ENCODE measurements around the gene DTX4.

Gene DTX4

DNA sequence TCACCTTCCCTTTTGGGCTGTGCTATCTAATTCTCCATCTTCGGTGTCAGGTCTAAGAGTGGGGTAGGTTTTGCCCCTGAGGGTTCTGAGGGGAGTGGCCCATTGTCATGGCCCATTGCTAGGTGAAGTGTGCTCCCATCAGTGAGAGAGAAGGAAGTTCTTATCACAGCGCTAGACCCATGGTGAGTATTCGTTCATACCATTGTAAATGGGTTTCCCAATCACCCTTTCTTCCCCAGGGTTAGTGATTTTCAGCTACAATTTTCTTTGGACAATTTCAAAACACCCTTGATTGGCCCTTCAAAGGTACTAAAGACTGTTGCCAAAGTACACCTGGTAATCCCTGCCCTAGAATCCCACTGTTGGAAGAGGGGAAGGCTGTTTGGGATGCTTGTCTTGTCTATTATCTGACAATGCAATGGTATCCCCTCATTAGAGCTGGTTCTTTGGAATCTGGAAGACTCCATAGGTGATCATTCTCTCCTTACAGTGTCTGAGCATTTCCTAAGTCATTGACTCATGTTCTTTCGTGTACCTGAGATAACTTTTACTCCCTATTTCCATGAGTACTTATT is 20.6 kb downstream of the DTX4 start:
- no peak for DNase-seq (ENCODE audit: low spot score)

- no peak for DNase-seq (ENCODE audit: low spot score)
Observed at GRCh38 chr11:59193587-59194130, 21.7 kb downstream of the DTX4 start.

DNA sequence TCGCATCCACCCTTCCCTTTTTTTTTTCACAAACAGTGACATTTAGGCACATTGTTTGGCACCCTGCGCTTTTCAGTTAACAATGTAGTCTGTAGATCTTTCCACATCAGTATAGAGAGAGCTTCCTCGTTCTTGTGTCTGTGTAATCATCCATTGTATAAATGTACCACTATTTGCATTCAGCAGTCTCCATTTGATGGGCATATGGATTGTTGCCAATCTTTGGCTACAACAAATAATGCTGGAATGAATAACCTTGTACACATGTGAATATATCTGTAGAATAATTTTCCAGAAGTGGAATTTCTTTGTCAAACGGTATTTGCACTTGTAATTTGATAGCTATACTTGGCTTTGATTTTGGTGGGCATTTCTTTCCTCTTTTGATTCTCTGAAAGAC is 23.7 kb downstream of the DTX4 start:
- DNase-seq (ENCODE audit: low spot score): no peak

DNA sequence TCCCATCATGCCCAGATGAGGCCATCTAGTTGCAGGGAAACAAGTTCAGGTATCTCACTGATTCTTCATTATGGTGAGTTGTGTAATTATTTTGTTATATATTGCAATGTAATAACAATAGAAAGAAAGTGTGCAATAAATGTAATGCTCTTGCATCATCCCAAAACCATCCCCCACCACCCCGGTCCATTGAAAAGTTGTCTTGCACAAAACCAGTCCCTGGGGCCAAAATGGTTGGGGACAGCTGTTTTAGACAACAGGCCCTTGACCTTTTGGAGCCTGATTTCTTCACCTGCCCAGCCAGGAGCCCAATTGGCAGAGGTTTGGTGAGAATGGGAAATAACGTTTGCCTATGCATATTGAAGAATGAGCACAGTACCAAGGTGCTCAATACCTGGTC is 24.8 kb downstream of the DTX4 start:
- DNase-seq (ENCODE audit: low spot score): no peak

GRCh38 chr11:59197991-59198390 is 26.1 kb downstream of the DTX4 start:
- no peak for DNase-seq (ENCODE audit: low spot score)

GRCh38 chr11:59198726-59199125 is 26.8 kb downstream of the DTX4 start:
- no peak for DNase-seq (ENCODE audit: low spot score)

- DNase-seq (ENCODE audit: low spot score): no peak
Observed at GRCh38 chr11:59199546-59200422, 27.9 kb downstream of the DTX4 start.

DNA sequence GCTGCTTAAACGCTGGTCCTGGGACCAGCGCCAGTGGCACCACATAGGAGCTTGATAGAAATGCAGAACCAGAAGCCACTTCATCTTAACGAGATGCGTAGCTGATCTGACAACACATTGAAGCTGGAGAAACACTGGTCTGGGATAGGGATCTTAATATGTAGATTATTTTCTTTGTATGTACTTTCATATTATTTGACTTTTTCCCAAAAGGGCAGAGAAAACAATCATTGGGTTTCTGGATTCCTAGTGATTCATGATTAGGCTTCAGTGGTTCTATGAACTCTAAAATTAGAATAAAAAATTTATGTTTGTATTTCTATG is 28.5 kb downstream of the DTX4 start:
- DNase-seq (ENCODE audit: low spot score): no peak

DNA sequence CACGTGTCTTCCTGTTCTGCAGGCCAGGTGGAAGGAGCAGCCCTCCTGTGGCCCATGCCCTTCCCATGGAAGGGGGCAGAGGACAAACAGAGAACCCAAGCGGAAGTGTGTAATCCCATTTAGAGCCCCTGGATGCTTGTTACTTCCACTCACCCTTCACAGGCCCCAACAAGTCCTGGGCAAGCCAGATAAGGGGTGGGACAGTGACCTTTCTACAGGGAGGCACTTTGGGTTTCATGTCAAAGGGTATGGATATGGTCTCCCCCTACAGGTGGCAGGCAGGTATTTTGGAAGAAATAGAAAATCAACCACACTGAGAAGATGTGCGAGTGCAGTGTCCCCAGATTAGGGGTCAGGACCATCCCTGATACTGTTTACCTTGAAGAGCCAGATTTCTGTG is 29.4 kb downstream of the DTX4 start:
- no peak for DNase-seq (ENCODE audit: low spot score)

GRCh38 chr11:59204746-59205145 is 32.8 kb downstream of the DTX4 start:
- no peak for DNase-seq (ENCODE audit: low spot score)

DNA sequence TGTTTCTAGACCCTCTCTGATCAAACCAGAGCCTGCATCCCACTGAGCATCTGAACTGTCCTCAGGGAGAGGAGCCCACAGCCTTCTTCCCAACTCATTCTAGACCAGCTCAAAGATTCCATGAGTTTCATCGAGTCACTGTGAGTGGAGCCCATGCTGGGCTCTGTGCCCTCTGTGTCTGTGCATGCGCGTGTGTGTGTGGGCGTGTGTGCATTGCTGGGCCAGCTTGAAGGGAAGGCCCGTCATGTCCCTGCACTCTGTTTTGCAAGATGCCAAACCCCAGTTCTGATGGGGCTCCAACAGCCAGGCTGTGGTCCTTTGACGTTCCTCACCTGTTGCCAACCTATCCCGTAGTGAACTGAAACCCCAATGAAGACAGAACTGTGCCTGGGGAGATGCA is 33.7 kb downstream of the DTX4 start:
- DNase-seq (ENCODE audit: low spot score): no peak

GRCh38 chr11:59206635-59207034 is 34.7 kb downstream of the DTX4 start:
- DNase-seq (ENCODE audit: low spot score): no peak

DNA sequence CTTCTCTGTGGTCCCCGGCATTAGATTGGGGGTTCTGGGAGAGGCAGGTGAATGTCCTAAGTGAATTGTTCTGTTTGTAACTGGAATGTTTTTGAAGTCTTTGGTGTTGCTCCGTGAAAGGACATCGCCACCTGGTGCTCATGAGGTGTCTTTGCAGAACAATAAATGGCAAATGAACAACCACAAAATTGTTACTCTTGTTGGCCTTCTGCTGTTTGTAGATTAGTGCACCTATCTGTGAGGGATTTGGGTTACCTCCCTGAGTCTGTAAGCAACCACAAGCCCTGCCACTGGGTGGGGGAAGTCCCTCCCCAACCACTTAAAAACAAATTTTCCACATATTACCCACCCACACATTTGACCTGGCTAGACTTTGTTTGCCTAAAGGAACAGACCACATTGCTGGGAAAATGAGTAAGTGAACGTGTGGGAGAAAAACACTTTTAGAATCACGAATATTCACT is 36.1 kb downstream of the DTX4 start:
- peak; percentile 44 for DNase-seq (ENCODE audit: low spot score)

- no peak for DNase-seq (ENCODE audit: low spot score)
Observed at GRCh38 chr11:59208956-59209355, 37.0 kb downstream of the DTX4 start.

DNA sequence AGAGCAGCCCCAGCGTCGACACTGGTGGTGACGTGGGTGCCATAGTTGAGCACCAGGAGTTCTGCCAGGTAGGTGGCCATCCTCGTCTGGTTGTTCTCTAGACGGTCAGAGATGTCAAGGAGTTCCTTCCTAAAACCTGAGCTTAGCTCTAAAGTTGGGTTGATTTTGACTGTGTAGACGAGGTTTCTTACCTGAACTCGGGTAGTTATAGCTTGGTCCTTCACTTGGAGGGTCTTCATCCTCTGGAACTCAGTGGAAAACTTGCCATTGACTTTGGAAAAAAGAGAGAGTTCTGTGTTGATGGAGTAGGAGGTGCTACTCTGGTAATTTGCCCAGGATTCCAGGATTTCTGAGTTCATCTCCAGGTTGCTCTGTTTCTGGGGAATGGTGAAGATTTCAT is 40.3 kb downstream of the DTX4 start:
- DNase-seq (ENCODE audit: low spot score): no peak

DNA sequence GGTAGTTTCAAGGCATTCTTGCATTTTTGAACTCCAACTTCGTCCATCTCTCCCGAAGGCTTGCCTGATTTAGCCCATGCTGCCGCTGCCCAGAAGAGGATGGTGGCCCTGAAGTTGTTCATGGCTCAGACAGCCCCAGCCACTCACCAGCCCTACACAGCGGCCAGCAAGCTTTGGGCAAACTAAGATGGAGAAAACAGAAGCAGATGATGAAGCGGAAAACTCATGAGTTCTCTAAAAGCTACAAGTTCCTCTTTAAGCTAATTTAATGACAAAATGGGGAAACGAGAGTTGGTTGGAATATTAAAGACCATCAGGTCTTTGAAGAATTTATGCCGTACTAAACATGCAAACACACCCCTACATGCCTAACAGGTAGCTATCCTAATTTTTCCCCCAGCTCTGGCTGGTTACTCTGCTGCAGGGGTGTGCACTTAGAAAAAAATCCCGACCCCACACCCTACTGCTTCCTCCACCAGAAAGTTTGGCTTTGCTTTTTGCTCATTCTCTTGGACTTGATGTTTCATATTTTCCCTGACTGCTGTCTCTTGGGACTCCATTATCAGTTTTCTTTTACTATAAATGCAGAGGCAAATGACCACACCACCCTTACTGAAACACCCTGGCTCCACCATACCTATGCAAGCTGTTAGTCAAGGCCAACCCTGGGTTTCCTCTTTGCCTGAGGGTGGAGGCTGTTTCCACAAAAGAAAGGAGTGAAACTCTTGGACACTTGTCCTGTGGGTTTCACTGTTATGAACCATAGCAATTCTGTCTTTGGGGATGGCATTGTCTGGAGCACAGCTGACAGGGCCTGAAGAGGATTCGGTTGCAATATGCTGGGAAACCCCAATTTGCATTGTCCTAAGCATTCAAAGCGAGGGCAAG is 41.1 kb downstream of the DTX4 start, which contains the start of gene MPEG1:
Gene MPEG1 (minus strand): TSS at position 184 of the 888 bp plus-strand sequence. CDS start 62 bp downstream, at position 122.
- DNase-seq (ENCODE audit: low spot score): no peak

DNA sequence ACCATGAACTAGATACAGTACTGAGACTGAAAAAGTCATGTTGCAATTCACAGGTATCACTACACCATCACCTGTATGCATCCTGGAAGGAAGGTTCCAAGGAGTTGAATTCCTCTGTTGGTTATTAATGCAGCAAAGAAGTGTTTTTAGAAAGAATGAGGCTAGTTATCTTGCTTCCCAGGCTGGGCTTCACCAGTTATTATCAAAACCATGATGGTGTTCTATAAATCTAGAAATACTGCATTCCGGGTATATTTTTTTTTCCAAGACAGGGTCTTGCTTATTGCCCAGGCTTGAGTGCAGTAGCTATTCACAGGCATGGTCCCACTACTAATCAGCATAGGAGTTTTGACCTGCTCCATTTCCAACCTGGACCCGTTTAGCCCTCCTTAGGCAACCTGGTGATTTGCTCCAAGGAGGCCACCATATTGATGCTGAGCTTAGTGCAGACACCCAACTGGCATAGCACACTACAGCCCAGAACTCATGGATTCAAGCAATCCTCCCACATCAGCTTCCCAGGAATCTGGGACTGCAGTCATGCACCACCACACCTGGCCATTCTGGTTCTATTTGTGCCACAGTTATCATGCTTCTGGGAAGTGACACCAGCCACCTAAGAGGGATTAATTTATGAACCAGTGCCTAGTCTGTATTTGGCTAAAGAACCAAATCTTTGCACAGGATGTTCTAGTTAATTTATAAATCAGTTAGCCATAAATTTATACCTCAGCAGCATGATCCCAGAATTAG is 42.4 kb downstream of the DTX4 start:
- no peak for DNase-seq (ENCODE audit: low spot score)

DNA sequence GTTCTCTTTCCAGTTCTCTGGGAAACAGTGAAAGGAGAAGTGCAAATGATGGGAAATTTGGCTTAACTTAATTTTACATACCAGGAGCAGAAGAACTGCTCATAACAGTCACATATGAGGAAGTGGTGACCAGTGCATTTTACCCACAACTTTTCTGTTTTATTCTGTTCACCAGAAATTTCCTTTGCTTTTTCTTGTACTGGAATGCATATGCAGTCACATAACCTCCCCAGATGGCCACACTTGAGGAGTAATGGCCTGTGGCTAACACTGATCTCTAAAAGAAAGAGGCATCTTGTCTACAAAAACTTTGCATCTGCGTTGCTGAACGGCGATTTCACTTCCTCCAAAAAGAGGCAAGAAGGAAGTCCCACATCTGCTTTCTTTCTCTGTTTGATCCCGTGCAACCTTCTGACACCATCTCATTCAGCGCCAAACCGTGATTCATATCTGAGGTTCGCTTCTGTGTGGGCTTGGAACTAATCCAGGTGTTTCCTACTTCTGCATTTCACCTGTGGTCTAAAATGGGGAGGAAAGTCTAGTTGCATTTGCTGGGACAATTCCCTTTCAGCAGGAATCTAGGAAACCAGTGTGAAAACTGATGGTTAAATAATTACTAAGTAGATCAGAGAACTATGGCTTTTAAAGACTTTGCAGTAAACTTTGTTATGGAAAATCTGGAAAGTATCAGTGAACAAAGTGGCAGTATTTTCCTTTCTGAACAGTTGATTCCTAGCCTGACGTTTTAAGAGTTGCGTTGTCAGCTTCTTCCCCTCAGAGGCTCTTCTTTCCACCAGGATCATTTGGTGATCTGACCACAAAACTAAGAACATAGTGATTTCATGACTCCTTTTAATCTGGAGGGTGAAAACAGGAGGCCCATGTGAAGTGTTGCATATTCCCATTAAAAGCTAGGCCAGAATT is 45.0 kb downstream of the DTX4 start:
- peak; percentile 10 for DNase-seq (ENCODE audit: low spot score)

DNA sequence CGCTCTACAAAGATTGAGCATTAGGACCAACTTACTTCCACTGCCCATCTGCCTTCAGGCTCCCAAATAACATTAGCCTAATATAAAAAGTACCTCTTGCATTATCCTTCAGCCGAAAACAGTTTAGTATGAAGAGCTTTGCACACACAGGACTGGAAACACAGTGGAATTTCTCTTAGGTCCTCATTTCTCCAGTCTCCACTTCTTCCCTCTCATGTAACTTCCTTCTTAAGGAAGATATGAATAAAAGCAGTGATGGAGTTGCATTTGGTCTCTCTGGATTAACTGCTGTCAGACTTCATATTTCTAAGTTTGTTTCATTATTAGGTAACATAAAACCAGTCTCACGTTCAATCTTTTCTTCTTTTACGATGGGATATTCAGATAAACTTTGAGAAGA is 46.4 kb downstream of the DTX4 start:
- no peak for DNase-seq (ENCODE audit: low spot score)

DNA sequence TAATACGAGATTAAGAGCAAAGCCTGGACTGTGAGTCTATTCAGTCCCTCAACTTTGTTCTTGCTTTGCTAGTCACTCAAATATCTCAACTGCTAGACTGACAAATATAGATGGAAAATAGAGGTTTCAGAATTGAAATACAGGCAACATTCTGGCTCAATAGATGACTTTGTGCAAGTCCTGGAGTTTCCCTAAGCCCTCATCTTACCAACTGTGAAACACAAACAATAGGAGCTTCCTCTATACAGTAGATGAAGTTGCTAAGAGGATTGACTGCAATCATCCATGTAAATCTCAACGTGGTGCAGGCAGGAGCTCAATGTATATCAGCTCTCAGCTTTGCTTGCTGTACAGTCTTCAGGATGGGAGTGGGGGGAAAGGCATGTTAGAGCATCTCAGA is 47.0 kb downstream of the DTX4 start:
- no peak for DNase-seq (ENCODE audit: low spot score)

DNA sequence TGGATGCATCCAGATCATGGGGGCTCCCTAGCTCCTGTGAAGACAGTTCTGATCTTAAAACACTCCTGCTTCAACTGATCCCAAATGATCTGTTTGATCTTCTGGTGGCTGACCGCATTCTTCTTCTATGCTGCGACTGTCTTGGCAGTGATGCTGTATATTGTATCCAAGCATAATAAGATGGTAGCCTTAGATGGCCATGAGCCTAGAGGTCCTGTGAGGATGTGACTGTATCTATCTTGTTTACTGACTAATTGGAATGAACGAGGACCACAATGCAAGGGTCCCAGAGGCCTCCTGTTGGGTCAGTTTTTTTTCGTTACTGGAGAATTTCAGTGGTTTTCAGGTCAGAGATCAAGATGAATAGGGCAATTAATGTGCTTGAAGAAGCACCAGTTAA is 47.9 kb downstream of the DTX4 start:
- DNase-seq (ENCODE audit: low spot score): no peak

Data from CD4-positive, alpha-beta T cell treated with Interleukin-6 at 100 ng/mL for 8 hours (primary cell).